ENCODE measurements around the gene MTCP1.

The MTCP1 gene

GRCh38 chrX:155052738-155053498 lies 18.0 kb downstream of the MTCP1 start:
- no peak for DNase-seq

GRCh38 chrX:155048977-155049619 lies 21.8 kb downstream of the MTCP1 start:
- peak; percentile 35 for DNase-seq

GRCh38 chrX:155046811-155047528 lies 24.0 kb downstream of the MTCP1 start:
- no peak for DNase-seq

DNA sequence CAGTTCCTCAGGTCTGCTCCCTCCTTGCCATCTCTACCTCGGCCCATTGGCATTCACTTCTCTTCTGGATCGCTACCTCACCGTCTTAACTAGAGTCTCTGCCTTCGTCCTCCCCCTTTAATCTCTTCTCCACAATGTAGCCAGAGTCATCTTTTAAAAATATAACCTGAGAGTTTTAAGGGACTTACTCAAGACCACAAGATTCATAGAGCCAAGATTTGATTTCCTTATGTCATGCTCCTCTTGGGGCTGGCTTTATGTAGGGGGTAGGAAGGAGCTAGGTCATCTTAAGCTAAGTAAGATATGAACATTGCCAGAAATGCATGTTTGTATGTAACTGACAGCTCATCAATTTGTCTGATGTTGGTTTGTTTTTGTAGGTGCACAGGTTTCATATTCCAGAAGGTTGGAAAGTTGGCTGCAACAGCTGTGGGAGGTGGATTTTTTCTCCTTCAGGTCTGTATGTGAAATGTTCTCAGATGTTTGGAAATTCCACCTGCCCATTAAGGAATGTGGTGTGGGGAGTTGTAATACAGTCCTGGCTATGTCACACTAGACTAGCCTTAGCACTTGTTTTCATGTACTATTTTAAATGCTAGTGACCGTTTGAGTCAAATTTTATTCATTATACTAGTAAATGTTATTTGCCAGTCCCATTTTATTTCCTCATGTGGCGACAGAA lies 24.7 kb downstream of the MTCP1 start:
- no peak for DNase-seq

DNA sequence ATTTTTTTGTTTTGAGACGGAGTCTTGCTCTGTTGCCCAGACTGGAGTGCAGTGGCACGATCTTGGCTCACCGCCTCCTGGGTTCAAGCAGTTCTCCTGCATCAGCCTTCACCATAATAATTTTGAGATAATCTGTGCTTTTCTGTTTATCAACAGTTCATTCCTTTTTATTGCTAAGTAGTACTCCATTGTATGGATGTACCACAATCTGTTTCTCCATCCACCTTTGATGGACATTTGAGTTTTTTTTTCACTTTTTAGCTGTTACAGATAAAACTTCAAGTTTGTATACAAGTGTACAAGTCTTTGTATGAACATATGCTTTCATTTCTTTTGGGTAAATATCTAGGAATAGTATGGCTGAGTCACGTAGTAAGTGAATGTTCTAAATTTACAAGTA lies 35.2 kb downstream of the MTCP1 start:
- DNase-seq = no peak

DNA sequence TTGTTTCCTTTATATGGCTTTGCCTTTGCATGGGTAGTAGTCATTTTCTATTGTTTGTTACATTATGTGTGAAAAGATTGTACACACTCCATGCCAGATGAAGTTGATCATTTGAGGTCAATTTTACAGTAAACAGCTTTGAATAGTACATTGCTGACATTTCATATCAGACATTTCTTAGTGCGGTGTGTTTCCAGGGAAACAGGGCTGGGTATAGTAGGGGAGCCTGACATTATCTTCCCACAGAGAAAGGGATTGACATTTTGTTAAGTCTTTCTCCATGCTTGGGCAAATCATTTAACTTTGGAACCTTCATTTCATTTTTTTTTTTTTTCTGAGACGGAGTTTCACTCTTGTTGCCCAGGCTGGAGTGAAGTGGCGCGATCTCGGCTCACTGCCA lies 39.3 kb downstream of the MTCP1 start:
- DNase-seq = no peak

GRCh38 chrX:155028877-155029291 lies 42.1 kb downstream of the MTCP1 start:
- no peak for DNase-seq

DNA sequence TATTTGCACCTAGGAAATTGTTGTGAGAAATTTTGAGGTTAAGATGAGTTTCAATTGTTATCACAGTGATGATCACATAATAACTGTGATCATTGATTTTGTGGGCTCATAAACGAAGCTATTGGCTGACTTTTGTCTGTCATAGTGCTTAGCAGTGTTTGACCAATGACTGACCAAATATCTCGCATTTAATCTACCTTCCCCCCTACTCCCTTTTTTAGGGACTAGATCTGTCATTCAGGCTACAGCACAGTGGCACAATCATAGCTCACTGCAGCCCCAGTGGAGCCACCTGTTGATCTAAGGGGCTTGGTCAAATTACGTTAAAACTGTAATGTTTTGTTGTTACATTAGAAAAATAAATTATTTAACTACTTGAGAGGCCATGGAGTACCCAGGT lies 42.8 kb downstream of the MTCP1 start:
- DNase-seq = no peak

- DNase-seq = no peak
Measured at GRCh38 chrX:155027509-155028066, 43.3 kb downstream of the MTCP1 start.

DNA sequence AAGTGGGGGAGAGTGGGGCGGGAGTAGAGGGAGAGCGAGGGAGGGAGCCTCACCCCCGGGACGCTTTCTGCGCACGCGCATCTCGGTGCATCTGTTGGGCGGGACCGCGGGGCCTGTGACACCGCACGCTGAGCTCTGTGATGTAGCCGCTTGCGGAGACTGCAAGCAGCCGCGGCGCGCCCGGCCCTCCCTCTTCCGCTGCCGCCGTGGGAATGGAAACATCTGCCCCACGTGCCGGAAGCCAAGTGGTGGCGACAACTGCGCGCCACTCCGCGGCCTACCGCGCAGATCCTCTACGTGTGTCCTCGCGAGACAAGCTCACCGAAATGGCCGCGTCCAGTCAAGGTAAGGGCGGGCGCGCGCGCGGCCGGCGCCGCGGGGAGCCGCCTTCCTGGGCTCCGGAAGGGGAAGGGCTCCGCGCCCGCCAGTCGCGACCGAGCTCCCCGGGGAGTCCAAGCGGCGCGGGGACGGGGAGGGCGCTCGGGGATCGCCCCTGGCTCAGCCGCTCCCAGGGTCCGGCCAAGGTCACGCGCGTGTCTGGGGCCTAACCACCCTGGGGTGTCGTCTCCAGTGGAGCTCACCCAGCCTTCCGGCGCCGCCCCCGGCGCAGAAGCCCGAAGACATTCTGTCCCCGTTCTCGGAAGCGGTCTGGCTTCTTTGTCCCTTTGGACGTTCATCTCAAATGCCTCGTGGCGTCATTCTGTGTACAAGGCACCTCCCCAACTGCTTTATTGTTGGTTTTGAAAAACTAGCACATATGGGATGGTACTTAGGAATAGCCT lies 44.0 kb downstream of the MTCP1 start, which contains the start of gene FUNDC2:
Gene FUNDC2 (plus strand): TSS at position 118 of the 782 bp plus-strand sequence. CDS start 95 bp downstream, at position 213.
- DNase-seq = peak; percentile 95

GRCh38 chrX:155026420-155026726 lies 44.6 kb downstream of the MTCP1 start:
- DNase-seq = no peak

DNA sequence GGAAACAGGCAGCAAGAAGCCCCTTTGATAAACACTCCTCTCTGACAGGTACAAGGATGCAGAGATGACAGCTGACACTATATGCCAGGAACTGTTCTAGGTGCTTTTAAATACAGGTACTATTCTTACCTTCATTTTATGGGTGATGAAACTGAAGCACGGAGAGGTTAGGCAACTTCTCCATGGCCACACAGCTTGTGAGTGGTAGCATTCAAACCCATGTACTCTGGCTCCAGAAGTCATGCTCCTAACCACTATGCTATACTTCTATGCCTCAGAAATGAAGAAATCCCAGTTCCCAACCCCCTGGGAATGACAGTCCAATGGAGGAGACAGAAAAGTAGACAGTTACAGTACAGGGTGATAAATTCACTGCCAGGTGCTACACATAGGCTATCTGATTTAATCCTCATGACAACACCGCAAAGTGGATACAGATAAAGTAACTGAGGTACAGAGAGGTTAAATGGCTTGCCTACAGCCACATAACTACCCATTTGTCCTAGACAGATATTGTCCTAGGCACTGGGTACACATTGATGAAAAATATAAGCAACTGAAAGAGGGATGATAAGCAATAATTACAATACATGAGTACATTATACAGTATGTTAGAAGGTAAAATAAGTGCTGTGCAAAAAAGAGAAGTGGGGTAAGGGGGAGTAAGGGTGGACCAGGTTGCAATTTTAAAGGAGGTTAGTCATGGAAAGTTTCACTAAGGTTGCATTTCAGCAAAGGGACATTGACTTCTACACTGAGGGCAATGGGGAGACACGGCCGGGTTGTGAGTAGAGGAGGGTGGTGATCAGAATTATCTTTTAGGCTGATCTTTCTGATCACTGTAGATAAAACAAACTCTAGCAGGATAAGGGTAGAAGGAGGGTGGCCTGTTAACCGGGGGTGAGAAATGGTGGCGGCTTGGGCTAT lies 46.8 kb downstream of the MTCP1 start:
- no peak for DNase-seq

DNA sequence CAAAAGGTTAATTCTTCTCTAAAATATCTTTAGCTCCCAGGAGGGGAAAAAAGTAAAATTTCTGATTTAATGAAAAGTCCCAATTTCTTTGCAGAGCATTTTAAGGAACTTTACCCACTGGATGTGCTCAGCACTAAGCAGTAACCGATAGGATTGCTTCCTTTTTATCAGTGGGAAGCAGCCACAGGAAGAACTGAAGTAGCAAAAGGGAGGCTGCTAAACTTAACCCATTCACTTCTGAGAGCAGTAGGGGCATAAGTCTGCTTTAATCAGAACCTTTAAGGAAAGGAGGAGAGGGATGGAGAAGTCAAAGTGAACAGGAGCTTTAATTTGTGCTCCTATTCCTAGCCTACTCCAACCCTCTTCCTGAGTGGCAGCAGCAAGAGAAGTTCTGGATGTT lies 48.4 kb downstream of the MTCP1 start, which contains the start of gene F8:
Gene F8 (minus strand): TSS at position 139 of the 400 bp plus-strand sequence. CDS start 171 bp downstream, outside the sequence.
- no peak for DNase-seq

DNA sequence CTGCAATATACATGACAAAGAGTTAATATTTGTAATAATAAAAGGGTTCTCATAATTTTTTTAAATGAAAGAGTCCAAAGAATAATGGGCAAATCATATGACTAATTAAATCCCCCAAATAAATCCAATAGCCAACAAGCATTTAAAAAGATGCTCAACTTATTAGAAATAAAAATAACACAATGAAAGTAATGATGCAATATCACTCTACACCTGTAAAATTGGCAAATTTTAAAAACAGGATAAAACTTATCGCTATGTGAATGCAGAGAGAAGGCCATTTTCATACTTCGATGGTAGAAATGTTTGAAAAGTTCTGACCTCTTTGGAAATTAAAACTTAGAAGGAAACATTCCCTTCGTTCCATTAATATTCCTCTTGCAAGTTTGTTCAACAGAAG lies 50.3 kb downstream of the MTCP1 start:
- no peak for DNase-seq
